ENCODE measurements around the gene ZNRF1.

Gene ZNRF1

GRCh38 chr16:75061669-75062068 lies 62.8 kb downstream of the ZNRF1 start:
- DNase-seq (ENCODE audit: low read depth in 1 of 2, low spot score in 1 of 2): no peak
- in situ Hi-C loops (cut with HindIII; ENCODE audit: low pct_unique_long_range_greater_than_20kb, low sequenced_read_pairs): no loop called here
- no peak for TF ChIP-seq JUND (IDR thresholded peaks at IDR 0.05; ENCODE audit: low read depth)

- in situ Hi-C loops (cut with HindIII; ENCODE audit: low pct_unique_long_range_greater_than_20kb, low sequenced_read_pairs): no loop called here
- peak in 1 of 2 experiments; percentile 35 for DNase-seq (ENCODE audit: low read depth in 1 of 2, low spot score in 1 of 2)
- no peak for TF ChIP-seq JUND (IDR thresholded peaks at IDR 0.05; ENCODE audit: low read depth)
These were observed 63.5 kb downstream of the ZNRF1 start for GRCh38 chr16:75062135-75062975.

GRCh38 chr16:75062976-75063346 lies 64.1 kb downstream of the ZNRF1 start:
- TF ChIP-seq JUND (IDR thresholded peaks at IDR 0.05; ENCODE audit: low read depth): no peak
- no peak for DNase-seq (ENCODE audit: low read depth in 1 of 2, low spot score in 1 of 2)
- in situ Hi-C loops (cut with HindIII; ENCODE audit: low pct_unique_long_range_greater_than_20kb, low sequenced_read_pairs): no loop called here

- no peak for TF ChIP-seq JUND (IDR thresholded peaks at IDR 0.05; ENCODE audit: low read depth)
- in situ Hi-C loops (cut with HindIII; ENCODE audit: low pct_unique_long_range_greater_than_20kb, low sequenced_read_pairs): no loop called here
- DNase-seq (ENCODE audit: low read depth in 1 of 2, low spot score in 1 of 2): peak in 1 of 2 experiments; percentile 37
These were observed 64.8 kb downstream of the ZNRF1 start for GRCh38 chr16:75063549-75064088.

GRCh38 chr16:75064403-75065148 lies 65.8 kb downstream of the ZNRF1 start:
- DNase-seq (ENCODE audit: low read depth in 1 of 2, low spot score in 1 of 2): peak; percentile 43 to 89
- in situ Hi-C loops (cut with HindIII; ENCODE audit: low pct_unique_long_range_greater_than_20kb, low sequenced_read_pairs): no loop called here
- no peak for TF ChIP-seq JUND (IDR thresholded peaks at IDR 0.05; ENCODE audit: low read depth)

- no peak for DNase-seq (ENCODE audit: low read depth in 1 of 2, low spot score in 1 of 2)
- TF ChIP-seq JUND (IDR thresholded peaks at IDR 0.05; ENCODE audit: low read depth): no peak
- in situ Hi-C loops (cut with HindIII; ENCODE audit: low pct_unique_long_range_greater_than_20kb, low sequenced_read_pairs): no loop called here
These were observed 66.3 kb downstream of the ZNRF1 start for GRCh38 chr16:75065149-75065505.

GRCh38 chr16:75065521-75066149 lies 66.8 kb downstream of the ZNRF1 start:
- in situ Hi-C loops (cut with HindIII; ENCODE audit: low pct_unique_long_range_greater_than_20kb, low sequenced_read_pairs): no loop called here
- DNase-seq (ENCODE audit: low read depth in 1 of 2, low spot score in 1 of 2): peak in 1 of 2 experiments; percentile 58
- no peak for TF ChIP-seq JUND (IDR thresholded peaks at IDR 0.05; ENCODE audit: low read depth)

- no peak for DNase-seq (ENCODE audit: low read depth in 1 of 2, low spot score in 1 of 2)
- TF ChIP-seq JUND (IDR thresholded peaks at IDR 0.05; ENCODE audit: low read depth): no peak
- in situ Hi-C loops (cut with HindIII; ENCODE audit: low pct_unique_long_range_greater_than_20kb, low sequenced_read_pairs): no loop called here
These were observed 68.1 kb downstream of the ZNRF1 start for GRCh38 chr16:75066861-75067447.

GRCh38 chr16:75068085-75069031 lies 69.5 kb downstream of the ZNRF1 start:
- in situ Hi-C loops (cut with HindIII; ENCODE audit: low pct_unique_long_range_greater_than_20kb, low sequenced_read_pairs): no loop called here
- no peak for TF ChIP-seq JUND (IDR thresholded peaks at IDR 0.05; ENCODE audit: low read depth)

GRCh38 chr16:75070012-75070841 lies 71.4 kb downstream of the ZNRF1 start:
- in situ Hi-C loops (cut with HindIII; ENCODE audit: low pct_unique_long_range_greater_than_20kb, low sequenced_read_pairs): no loop called here
- TF ChIP-seq JUND (IDR thresholded peaks at IDR 0.05; ENCODE audit: low read depth): no peak
- DNase-seq (ENCODE audit: low read depth in 1 of 2, low spot score in 1 of 2): peak in 1 of 2 experiments; percentile 68

More at GRCh38 chr16:75068085-75069031, 69.5 kb downstream of the ZNRF1 start:
- DNase-seq (ENCODE audit: low read depth in 1 of 2, low spot score in 1 of 2): no peak

- in situ Hi-C loops (cut with HindIII; ENCODE audit: low pct_unique_long_range_greater_than_20kb, low sequenced_read_pairs): no loop called here
- no peak for DNase-seq (ENCODE audit: low read depth in 1 of 2, low spot score in 1 of 2)
- TF ChIP-seq JUND (IDR thresholded peaks at IDR 0.05; ENCODE audit: low read depth): no peak
These were observed 72.8 kb downstream of the ZNRF1 start for GRCh38 chr16:75071621-75072020.

Measured in T47D (cell line).